Activated CD4-positive, alpha-beta T cell treated with anti-CD3 and anti-CD28 coated beads, Interleukin-2, amount 50 U/mL, for 48 hours (primary cell): ENCODE results near the gene LIPM.
A peak's percentile ranks its signal among the peaks of the same experiment; 100 is the strongest.

ENCODE experiments used
- DNase-seq, 2 experiments: peaks; one replicate each; pipeline ENCODE4 v3.0.0-alpha.2; 2020

The LIPM gene, protein sequence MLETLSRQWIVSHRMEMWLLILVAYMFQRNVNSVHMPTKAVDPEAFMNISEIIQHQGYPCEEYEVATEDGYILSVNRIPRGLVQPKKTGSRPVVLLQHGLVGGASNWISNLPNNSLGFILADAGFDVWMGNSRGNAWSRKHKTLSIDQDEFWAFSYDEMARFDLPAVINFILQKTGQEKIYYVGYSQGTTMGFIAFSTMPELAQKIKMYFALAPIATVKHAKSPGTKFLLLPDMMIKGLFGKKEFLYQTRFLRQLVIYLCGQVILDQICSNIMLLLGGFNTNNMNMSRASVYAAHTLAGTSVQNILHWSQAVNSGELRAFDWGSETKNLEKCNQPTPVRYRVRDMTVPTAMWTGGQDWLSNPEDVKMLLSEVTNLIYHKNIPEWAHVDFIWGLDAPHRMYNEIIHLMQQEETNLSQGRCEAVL

DNA sequence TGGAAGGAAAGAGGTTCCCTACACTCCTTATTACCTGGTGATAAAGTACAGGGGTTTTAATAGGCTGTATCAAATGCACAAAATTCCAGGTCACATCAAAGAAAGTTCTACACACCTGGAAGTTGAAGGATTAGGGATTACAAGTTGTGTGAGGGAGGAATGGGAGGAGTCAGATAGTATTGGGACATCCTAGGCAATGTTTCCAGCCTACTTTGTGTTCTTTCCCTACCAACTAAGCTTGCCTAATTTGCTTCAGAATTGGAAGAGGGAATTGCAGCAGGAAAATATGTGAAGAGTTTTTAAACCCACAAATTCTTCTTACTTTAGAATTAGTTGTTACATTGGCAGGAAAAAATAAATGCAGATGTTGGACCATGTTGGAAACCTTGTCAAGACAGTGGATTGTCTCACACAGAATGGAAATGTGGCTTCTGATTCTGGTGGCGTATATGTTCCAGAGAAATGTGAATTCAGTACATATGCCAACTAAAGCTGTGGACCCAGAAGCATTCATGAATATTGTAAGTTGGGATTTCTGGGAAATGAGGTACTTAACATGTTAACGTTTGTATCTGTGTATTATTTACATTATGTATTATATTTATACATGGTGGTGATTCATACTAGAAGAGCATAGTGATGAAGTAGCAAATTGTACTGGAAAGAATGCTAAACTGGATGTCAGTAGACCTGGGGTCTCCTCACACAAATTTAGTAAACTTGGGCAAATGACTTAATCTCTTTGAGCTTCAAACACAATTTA lies at the start of gene LIPM:
Gene LIPM (plus strand): TSS at position 208 of the 763 bp plus-strand sequence. CDS start 167 bp downstream, at position 375.
- no peak for DNase-seq

DNA sequence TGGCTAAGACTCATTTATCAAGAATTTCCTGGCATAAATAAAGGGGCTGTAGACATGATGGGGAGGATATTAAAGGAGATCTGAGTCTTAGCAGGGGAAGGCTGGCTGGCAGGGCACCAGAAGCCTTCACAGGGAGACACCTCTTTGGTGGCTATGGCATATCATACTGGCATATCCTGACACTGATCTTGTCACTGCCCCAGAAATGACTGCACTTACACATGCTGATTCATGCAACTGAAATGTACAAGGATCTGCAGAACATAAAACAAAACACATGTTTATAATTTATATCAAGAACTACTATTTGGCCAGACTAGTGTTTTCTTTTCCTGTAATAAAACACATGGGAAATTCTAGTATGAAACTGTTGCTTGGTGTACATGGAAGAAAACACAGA lies 48.2 kb upstream of the LIPM start:
- DNase-seq = no peak

DNA sequence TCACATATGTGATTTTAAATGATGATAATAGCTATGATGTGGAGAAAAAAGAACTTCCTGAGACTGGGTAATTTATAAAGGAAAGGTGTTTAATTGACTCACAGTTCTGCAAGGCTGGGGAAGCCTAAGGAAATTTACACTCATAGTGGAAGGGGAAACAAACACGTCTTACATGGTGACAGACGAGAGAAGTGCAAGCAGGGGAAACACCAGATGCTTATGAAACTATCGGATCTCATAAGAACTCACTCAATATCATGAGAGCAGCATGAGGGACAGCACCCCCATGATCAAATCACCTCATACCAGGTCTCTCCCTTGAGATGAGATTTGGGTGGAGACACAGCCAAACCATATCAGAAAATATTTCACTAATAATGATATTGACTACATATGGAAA lies 46.8 kb upstream of the LIPM start:
- peak; percentile 13 to 31 for DNase-seq

DNA sequence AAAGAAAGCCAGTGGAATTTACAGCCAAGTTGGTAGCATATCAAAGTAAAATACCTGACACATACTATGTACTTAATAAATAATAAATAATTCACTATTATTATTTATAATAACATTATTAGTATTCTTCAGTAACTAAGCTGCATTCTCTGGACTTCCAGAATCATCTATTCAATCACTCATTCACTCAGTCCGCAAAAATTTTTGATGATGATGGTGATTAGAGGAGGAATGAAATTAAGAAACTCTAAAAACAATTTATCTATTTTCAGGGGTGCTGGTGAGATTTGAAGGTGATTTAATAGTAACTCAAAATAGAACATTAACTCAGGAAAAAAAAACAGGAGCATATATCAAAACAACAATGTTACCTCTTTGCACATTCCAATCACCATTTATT lies 45.9 kb upstream of the LIPM start:
- no peak for DNase-seq

DNA sequence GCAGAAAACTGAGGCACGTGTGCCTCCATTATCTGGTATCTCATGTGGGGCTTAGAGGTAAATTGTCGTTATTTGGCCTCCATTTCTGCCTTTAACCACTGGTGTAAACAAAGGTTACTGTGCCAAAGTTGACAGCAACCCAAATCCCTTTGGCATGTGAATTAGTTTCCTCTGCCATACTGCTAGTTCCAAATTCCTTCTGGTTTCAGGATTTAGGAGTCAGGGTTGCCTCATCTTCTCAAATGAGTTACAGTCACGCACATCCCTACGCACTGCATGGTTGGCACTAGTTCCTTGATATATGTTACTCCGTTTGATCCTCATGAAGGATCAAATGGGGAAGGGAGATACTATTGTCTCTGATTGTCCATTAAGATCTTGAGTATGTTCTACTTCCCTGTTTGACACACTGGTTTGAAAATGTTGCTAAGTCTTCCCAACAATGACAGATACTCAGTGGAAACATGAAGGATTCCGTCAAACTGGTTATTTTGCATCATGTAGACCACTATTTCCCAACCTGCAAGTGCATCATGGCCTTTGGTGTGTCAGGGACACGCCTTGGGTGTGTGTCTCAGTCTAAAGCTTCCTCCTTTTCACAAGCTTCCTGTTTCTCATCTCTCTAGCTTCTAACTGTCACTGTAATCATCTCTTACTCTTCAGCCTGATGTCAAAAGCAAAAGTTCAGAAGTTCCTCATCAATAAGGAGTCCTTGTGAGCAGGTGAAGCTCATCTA lies 43.0 kb upstream of the LIPM start, which contains the start of gene LIPN:
Gene LIPN (plus strand): TSS at position 655 of the 736 bp plus-strand sequence. CDS start 1,386 bp downstream, outside the sequence.
- DNase-seq = no peak

DNA sequence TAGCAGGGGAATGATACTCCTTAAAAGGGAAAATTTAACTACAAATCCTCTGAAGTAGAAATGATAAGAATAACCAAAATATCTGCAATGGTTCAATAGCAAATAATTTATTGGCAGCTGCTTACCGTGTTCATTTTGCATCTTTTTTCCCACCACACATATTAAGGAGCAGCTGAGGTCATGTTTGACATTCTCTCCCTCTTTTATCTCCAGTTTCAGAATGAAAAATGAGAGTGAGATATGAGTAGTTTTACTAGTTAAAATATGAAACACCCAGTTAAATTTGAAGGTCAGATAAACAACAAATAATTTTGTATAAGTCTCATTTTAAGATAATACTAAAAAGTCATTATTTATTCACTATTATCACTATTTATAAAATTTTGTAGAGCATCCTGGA lies 39.6 kb upstream of the LIPM start:
- DNase-seq = no peak

DNA sequence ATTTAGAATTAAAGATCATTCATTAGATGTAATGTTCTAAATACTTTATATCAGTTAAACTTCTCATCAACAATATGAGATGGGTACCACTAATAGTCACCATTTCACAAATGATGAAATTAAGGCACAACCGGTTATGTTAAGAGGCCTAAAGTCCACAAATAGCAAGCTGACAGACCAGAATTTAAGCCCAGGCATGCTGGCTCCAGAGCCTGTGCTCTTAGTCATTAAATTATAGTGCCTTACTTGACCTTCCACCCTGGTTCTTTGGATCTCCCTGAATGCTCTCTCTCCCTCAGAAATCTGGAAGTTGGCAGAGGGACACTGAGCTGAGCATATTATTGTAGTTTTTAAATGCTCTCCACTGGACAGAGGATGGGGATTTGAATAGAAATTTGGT lies 39.1 kb upstream of the LIPM start:
- no peak for DNase-seq

DNA sequence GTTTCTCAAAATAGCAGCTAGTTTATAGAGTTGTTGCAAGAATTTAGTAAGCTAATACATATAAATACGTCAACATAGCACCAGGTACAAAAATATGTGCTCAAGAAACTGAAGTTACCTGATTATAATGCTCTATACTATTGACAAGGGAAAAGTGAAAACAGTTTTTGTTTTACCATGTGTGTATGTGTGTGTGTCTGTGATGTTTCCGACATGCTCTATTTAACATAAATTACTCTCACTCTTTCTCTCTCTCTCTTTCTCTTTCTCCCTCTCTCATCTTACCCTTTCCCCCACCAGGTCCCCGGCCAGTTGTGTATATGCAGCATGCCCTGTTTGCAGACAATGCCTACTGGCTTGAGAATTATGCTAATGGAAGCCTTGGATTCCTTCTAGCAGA lies 38.4 kb upstream of the LIPM start:
- no peak for DNase-seq

DNA sequence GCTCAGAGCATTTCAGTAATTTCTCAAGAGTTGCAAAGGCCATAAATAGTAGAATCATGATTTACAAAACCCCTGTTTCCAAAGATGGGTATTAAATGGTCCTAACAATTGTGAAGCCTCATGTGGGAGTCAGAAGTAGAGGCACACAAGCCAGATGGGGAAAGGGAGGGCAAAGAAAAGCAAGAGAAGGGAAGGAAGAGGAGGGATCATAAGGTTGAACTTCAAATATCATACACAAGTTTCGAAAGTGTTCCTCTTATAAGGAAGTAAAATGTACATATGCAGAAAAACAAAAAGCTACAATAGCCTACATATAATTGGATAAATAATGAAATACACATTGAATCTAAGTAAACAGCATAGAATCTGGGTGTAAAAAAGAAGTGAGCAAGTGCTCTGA lies 36.7 kb upstream of the LIPM start:
- DNase-seq = no peak

DNA sequence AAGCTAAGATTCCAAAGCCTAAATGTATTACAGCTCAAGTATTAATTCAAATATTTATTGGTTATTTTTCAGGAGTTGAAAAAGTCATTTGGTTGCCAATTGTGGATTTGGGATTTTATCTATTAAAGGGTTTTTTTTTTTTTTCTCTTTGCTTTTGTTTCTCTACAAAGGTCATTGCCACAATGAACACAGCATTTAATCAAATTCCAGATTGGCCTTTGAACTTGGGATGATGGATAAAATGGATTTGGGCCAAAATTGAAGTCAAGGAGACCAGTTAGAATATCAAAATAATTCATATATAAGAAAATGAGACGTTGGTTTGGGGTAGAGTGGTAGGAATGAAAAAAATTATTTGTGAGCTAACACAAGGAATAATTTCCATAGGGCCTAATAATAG lies 33.1 kb upstream of the LIPM start:
- no peak for DNase-seq

DNA sequence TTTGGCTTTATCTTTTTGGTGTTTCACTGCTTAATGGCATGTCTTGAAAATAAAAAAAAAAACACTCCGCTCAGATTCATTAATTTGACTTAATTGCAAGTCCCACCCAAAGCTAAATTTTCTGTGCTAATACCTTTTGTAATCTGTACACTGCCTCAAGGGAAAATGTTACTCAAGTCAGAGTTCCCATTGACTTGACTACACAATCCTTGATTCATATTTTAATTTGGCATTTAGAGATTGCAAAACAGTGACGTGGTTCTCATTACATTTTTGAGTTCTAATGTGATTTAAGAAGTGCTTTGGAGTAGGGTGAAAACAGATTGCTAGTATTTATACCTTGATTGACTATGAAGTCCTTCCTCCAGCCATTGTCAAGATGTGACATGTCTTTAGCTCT lies 21.3 kb upstream of the LIPM start:
- DNase-seq = no peak

DNA sequence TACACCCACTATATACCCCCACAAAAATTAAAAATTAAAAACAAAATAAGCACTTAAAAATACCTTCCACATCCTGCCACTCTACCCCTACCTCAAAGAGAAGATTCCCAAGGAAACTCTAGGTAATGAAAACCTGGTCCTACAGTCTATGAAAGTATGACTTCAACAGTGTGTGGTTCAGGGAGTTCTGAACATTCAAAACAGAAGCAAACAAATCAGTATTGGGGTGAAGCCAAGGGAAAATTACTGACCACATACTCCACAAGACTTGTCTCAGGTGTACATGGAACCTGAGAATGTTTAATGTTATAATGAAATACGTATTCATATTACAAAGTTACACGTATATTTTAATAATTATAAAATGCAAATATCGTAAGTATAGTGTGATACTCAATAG lies 20.3 kb upstream of the LIPM start:
- no peak for DNase-seq

DNA sequence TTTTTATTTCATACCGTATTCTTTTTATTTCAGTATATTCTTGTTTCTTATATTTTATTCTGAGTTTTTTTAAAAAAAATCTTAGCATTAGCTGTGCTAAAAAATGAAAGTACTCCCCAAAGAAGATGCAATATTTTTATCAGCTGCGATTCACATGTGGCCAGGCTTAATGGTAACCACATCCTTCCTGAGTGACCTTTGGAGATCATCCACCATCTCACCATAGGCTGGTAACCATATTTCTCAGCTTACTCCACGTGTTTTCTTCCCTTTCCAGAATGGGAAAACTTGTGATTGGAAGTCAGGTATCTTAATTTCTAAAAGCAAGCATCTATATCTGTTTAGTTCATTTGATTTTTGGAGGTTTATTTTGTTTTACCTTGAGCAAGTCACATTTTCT lies 18.8 kb upstream of the LIPM start:
- DNase-seq = no peak

DNA sequence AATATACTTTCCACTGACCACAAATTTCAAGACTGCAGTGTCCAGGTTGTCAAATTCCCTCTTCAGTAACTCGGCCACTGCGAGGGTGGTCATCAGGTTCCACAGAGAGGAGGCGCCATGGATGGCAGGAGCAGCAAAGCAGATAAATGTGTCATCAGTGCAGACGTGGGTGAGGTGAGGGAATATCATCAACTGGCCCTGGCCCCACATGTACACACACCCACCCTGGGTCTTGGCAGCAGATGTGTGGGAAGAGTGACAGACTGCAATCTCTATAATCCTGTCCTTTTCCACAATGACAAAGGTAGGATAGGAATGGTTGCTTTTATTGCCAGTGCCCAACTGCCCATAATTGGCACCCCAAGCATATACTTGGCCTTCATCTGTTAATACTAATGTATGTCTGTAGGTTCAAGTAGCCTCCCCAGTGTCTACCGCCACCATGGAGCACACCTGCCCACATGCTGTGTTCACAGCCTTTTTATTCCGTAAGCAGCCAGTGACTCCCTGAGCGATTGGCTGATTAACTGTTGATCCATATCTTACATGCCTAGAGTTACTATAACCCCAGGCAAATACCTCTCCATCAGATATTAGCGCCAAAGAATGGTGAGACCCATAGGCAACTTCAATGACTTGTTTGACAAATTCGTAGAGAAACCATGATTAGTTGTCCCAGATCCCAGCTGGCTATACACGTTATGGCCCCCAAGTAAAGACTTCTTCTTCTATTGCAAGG lies 16.3 kb upstream of the LIPM start:
- no peak for DNase-seq

DNA sequence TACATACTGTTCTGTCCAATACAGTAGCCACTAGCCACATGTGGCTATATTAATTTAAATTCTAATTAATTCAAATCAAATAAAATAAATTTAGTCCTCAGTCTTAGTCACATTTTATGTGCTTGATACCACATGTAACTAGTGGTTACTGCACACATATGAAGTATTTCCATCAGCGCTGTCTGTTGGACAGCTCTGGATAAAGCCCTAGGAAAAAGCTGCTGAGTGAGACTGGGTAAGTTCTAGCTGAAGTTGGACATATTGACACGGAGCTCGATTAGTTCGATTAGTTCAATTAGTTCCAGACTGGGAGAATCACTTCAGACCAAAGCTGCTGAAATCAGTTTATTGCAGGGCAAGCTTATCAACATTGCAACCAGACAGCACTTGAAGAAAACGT lies 15.1 kb upstream of the LIPM start:
- DNase-seq = no peak

DNA sequence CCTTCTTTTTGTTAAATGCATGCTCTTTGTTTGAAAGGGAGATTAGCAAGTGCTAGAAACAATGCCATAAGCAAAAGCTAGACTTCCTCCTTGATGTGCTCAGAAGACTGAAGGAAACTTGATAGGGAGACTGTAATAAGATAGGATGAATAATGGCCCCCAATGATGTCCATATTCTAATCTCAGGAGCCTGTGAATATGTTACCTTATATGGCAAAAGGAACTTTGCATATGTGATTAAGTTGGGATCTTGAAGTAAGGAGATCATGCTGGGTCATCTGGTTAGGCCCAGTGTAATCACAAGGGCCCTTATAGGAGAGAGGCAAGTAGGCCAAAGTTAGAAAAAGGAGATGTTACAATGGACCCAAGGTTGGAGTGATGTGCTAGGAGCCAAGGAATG lies 13.6 kb upstream of the LIPM start:
- no peak for DNase-seq

DNA sequence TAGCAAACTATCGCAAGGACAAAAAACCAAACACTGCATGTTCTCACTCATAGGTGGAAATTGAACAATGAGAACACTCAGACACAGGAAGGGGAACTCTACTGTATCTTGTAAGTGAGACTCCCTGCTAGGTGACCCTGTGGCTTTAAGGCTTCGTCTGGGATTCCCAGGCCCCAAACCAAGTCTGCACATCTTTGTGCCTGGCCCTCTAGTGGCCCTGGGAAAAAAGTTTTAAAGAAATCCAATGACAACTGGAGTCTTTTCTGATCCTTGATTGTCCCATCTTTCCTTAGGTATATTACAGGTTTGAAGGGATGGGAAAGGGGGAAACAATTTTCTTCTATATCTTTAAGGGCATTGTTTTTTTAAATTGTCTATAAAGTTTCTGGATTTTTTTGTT lies 10.6 kb upstream of the LIPM start:
- DNase-seq = peak; percentile 13 to 22

DNA sequence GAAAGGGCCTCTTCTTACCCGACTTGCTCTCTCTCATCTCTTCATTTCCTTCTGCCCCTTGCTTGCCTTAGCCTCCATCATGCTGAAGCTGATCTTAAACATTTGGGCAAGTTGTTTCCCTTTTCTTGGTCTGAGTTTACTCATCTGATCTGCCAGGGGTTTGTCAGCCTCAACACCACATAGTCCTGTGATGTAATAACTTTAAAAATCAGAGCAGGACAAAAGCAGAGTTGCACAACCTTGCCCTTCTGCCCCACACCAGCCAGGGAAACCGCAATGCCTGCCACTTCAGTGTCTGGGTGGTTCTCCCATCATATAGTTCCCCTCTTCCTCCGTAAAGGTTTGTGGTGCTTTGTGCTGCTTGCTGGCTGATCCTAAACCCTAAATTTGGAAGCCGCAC lies 9.9 kb upstream of the LIPM start:
- DNase-seq = no peak

DNA sequence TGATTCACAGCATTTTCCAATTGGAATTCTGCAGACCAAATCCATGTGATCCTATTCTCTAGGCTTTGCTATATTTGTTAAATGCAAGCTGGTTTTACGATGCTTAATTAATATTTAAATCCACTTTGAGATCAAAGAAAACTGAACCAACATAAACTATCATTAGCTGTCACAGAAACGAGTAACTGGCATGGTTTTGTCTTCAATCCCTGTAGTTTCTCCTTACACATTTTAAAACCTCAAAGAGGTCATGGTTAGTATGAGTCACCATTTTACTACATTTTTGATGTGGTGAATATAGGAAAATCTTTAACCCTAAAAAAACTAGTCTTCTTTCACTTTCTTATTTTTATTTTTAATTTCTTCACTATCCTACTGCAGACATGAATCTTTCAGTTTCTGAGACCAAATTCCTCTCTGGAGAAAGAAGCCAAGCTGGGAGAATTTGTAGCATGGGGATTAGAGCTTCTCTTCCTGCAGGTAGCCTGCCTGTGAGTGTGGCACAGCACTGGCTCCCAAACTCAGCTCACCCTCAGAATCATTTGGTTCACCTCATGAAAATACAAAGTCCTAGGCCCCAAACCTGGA lies 8.7 kb upstream of the LIPM start:
- no peak for DNase-seq

DNA sequence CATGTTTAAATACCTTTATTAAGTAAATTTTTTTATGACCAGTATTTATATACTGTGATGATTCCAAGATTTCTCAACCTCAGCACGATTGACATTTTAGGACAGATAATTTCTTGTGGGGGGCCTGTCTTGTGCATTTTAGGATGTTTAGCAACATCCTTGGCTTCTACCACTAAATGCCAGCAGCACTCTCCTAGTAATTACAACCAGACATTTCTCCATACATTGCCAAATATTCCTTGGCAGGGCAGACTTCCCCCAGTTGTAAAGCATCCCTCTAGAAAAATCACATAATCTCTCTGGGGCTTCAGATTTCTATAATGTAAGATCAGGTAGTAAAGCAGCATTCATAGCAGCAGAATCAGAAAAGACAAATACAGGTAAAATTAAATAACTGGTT lies 7.8 kb upstream of the LIPM start:
- DNase-seq = no peak

DNA sequence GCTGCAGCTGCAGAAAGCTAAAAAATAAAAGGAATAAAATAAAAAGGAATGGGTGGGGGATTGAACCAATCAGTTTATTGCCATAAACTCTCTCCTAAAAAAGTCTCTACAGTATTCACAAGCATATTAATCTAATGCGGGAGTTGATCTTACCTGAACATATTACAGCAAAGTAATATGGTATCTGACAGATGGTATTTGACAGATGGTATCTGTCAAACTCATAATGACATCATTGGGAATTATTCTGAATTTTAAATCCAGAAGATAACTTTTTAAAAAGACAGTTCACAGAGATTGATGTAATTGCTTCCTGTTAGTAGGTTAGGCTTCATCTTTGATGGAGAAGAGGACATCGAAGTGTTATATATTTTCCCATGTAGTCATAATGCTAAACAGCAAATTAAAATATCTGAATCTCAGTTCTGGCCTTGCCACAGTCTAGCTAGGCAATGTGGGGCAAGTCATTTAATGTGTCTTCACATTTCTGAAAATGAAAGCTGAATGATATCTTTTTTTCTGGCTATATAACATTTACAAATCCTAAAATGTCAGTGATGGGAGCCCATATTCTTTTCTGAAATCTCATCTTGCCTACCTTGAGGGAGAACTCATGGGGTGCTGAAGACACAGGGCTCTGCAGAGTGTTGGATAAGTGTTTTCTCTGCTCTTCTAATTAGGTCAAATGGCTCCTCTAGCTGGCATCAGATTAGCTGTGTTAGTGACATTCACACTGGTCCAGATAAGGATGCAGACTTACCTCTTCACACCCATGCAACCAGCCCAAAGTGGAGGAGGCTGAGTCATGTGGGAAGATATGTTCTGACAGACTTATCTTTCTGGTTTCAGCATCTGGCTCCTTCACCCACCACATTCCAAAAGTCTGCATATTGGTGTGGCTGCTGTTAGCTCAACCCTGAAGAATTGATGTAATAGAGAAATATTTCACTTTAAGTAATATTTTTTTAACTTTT lies 2.1 kb upstream of the LIPM start:
- peak; percentile 36 to 49 for DNase-seq
